ENCODE measurements around the gene IGSF9B.

Gene IGSF9B

GRCh38 chr11:133898031-133898769 is 58.6 kb downstream of the IGSF9B start:
- no peak for DNase-seq (ENCODE audit: low read depth)
- H3K4me3 ChIP-seq (replicated peaks; ENCODE audit: low read depth, low read length): no peak overlapping the region
- no peak for TF ChIP-seq CTCF (IDR thresholded peaks at IDR 0.05; ENCODE audit: low read length, missing control alignments)

- no peak for TF ChIP-seq CTCF (IDR thresholded peaks at IDR 0.05; ENCODE audit: low read length, missing control alignments)
- H3K4me3 ChIP-seq (replicated peaks; ENCODE audit: low read depth, low read length): no peak overlapping the region
- DNase-seq (ENCODE audit: low read depth): no peak
Measured at GRCh38 chr11:133897331-133897650, 59.5 kb downstream of the IGSF9B start.

GRCh38 chr11:133896642-133897330 is 60.0 kb downstream of the IGSF9B start:
- no peak for DNase-seq (ENCODE audit: low read depth)
- no peak for TF ChIP-seq CTCF (IDR thresholded peaks at IDR 0.05; ENCODE audit: low read length, missing control alignments)
- H3K4me3 ChIP-seq (replicated peaks; ENCODE audit: low read depth, low read length): no peak overlapping the region

- no peak for TF ChIP-seq CTCF (IDR thresholded peaks at IDR 0.05; ENCODE audit: low read length, missing control alignments)
- no peak for DNase-seq (ENCODE audit: low read depth)
- no peak overlapping the region for H3K4me3 ChIP-seq (replicated peaks; ENCODE audit: low read depth, low read length)
Measured at GRCh38 chr11:133896028-133896427, 60.7 kb downstream of the IGSF9B start.

- TF ChIP-seq CTCF (IDR thresholded peaks at IDR 0.05; ENCODE audit: low read length, missing control alignments): no peak
- no peak overlapping the region for H3K4me3 ChIP-seq (replicated peaks; ENCODE audit: low read depth, low read length)
- no peak for DNase-seq (ENCODE audit: low read depth)
Measured at GRCh38 chr11:133895551-133895950, 61.2 kb downstream of the IGSF9B start.

GRCh38 chr11:133895061-133895479 is 61.7 kb downstream of the IGSF9B start:
- no peak for TF ChIP-seq CTCF (IDR thresholded peaks at IDR 0.05; ENCODE audit: low read length, missing control alignments)
- DNase-seq (ENCODE audit: low read depth): no peak
- H3K4me3 ChIP-seq (replicated peaks; ENCODE audit: low read depth, low read length): no peak overlapping the region

GRCh38 chr11:133893381-133893780 is 63.4 kb downstream of the IGSF9B start:
- no peak for DNase-seq (ENCODE audit: low read depth)
- TF ChIP-seq CTCF (IDR thresholded peaks at IDR 0.05; ENCODE audit: low read length, missing control alignments): no peak
- H3K4me3 ChIP-seq (replicated peaks; ENCODE audit: low read depth, low read length): no peak overlapping the region
